Fibroblast of lung (primary cell): Measurements from ENCODE around the gene WDR75.

Experiments used
- EZH2 ChIP-seq: IDR thresholded peaks from 2 replicates; pipeline ENCODE4 v1.5.1; 2012; ENCODE audit warnings: low read length, control low read depth, mild to moderate bottlenecking; ENCODE audit errors: missing control alignments
- TF ChIP-seq, protein P1 (sequence below), 2 donors: IDR thresholded peaks in 1 of 2; conservative IDR thresholded peaks in 1 of 2; 1 replicate in 1 of 2; 2 replicates in 1 of 2; pipeline ENCODE4 v1.5.1; 2011 to 2012; ENCODE audit warnings: low read length in 2 of 2, control low read depth in 1 of 2, inconsistent platforms in 1 of 2, low read depth in 1 of 2, mild to moderate bottlenecking in 1 of 2

DNA sequence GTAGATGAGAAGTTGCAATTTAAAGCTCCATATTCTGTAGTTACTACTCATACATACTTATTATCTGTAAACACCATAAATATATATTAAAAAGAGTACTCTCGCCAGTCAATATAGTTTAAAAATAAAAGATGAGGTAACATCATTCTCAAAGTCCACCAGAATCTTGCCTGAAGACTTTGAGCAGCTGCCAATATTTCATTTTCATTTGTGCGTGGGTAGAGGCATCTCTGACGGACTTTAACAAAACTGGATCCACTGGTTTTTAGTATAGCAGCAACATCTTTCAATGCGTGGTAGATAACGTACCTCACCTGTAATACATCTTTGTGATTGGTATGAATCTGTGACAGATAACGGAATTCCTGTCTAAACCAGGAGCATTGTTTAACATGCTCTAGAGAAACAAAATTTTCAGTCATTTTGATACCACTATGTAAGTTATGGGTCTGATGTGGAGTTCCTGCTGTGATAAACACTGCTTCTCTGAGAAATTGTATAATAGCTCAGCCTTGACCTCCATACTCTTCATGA is 45.0 kb downstream of the WDR75 start:
- TF ChIP-seq, protein P1, sequence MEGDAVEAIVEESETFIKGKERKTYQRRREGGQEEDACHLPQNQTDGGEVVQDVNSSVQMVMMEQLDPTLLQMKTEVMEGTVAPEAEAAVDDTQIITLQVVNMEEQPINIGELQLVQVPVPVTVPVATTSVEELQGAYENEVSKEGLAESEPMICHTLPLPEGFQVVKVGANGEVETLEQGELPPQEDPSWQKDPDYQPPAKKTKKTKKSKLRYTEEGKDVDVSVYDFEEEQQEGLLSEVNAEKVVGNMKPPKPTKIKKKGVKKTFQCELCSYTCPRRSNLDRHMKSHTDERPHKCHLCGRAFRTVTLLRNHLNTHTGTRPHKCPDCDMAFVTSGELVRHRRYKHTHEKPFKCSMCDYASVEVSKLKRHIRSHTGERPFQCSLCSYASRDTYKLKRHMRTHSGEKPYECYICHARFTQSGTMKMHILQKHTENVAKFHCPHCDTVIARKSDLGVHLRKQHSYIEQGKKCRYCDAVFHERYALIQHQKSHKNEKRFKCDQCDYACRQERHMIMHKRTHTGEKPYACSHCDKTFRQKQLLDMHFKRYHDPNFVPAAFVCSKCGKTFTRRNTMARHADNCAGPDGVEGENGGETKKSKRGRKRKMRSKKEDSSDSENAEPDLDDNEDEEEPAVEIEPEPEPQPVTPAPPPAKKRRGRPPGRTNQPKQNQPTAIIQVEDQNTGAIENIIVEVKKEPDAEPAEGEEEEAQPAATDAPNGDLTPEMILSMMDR (conservative IDR thresholded peaks at IDR 0.05 in 1 of 2, IDR thresholded peaks at IDR 0.05 in 1 of 2; ENCODE audit: low read depth in 1 of 2, low read length in 2 of 2), result no peak
- no peak for TF ChIP-seq EZH2
